Keratinocyte (primary cell): Measurements from ENCODE around the gene COMMD9.

ENCODE experiments used
- CTCF ChIP-seq, 3 experiments: IDR thresholded peaks in 1 of 3; conservative IDR thresholded peaks in 1 of 3; optimal IDR thresholded peaks in 1 of 3; 2 replicates in 2 of 3; 3 replicates in 1 of 3; pipeline versions ENCODE3 to v1.5.1; 2011; ENCODE audit warnings: low read length in 3 of 3, mild to moderate bottlenecking in 3 of 3, moderate library complexity in 2 of 3, control low read depth in 1 of 3, inconsistent platforms in 1 of 3; ENCODE audit not compliant: insufficient read depth in 2 of 3; ENCODE audit errors: extremely low read depth in 1 of 3
- EZH2 ChIP-seq: IDR thresholded peaks from one replicate; pipeline ENCODE4 v1.6.1; 2012; ENCODE audit warnings: inconsistent platforms, mild to moderate bottlenecking, low read length, moderate library complexity

- TF ChIP-seq CTCF (optimal IDR thresholded peaks at IDR 0.05 in 1 of 3, IDR thresholded peaks at IDR 0.05 in 1 of 3, conservative IDR thresholded peaks at IDR 0.05 in 1 of 3; ENCODE audit: extremely low read depth in 1 of 3, insufficient read depth in 2 of 3, low read length in 3 of 3) = no peak
- no peak for TF ChIP-seq EZH2
Observed at GRCh38 chr11:36308577-36308976, 19.4 kb upstream of the COMMD9 start.
